H9 (cell line): ENCODE measurements around the gene OFD1. TPM values are rescaled to one million over a fixed set of nuclear protein-coding genes. Genes with fewer than 3 reads are reported as not detected.

ENCODE experiments used
- DNase-seq: peaks from one replicate; pipeline ENCODE4 v3.0.0-alpha.2; 2017
- H2AFZ ChIP-seq: one replicate; pipeline ENCODE4 v1.6.1; 2013; ENCODE audit warnings: mild to moderate bottlenecking, low read length, control low read depth, moderate library complexity
- H2AK5ac ChIP-seq: 2 replicates; pipeline ENCODE4 v1.6.1; 2013; ENCODE audit warnings: low read length, control low read depth, mixed read lengths; ENCODE audit not compliant: insufficient read length
- H2BK120ac ChIP-seq: one replicate; pipeline ENCODE4 v1.6.1; 2013; ENCODE audit warnings: low read depth, mild to moderate bottlenecking, low read length, control low read depth, inconsistent platforms; ENCODE audit not compliant: poor library complexity, severe bottlenecking
- H2BK12ac ChIP-seq: 2 replicates; pipeline ENCODE4 v1.6.1; 2013; ENCODE audit warnings: low read length, control low read depth, mixed read lengths, low read depth; ENCODE audit not compliant: insufficient read length
- H2BK15ac ChIP-seq: 2 replicates; pipeline ENCODE4 v1.6.1; 2013; ENCODE audit warnings: low read depth, low read length, control low read depth
- H2BK20ac ChIP-seq: one replicate; pipeline ENCODE4 v1.6.1; 2013; ENCODE audit warnings: low read depth, mild to moderate bottlenecking, low read length, control low read depth, inconsistent platforms; ENCODE audit not compliant: poor library complexity, severe bottlenecking
- H2BK5ac ChIP-seq: 2 replicates; pipeline ENCODE4 v1.6.1; 2013; ENCODE audit warnings: low read length, control low read depth, mixed read lengths; ENCODE audit not compliant: insufficient read length
- H3K14ac ChIP-seq: 2 replicates; pipeline ENCODE4 v1.6.1; 2013; ENCODE audit warnings: low read length, control low read depth; ENCODE audit not compliant: insufficient read depth
- H3K18ac ChIP-seq: 2 replicates; pipeline ENCODE4 v1.6.1; 2013; ENCODE audit warnings: low read depth, mild to moderate bottlenecking, mixed read lengths, low read length, control low read depth; ENCODE audit not compliant: insufficient read length
- H3K23ac ChIP-seq: 2 replicates; pipeline ENCODE4 v1.6.1; 2013; ENCODE audit warnings: low read length, control low read depth, mixed read lengths, low read depth; ENCODE audit not compliant: insufficient read length
- H3K23me2 ChIP-seq: 2 replicates; pipeline ENCODE4 v1.6.1; 2013; ENCODE audit warnings: low read depth, mild to moderate bottlenecking, mixed read lengths, low read length, control low read depth; ENCODE audit not compliant: insufficient read length, poor library complexity, severe bottlenecking
- H3K27ac ChIP-seq: 2 replicates; pipeline ENCODE4 v1.5.1; 2013; ENCODE audit warnings: low read length, control low read depth, mixed read lengths, low read depth; ENCODE audit not compliant: insufficient read length
- H3K27me3 ChIP-seq: 2 replicates; pipeline ENCODE4 v1.6.1; 2013; ENCODE audit warnings: low read length, control low read depth, inconsistent platforms; ENCODE audit not compliant: insufficient read depth
- H3K4ac ChIP-seq: 2 replicates; pipeline ENCODE4 v1.6.1; 2013; ENCODE audit warnings: low read depth, mild to moderate bottlenecking, control low read depth, inconsistent platforms, low read length, moderate library complexity
- H3K4me1 ChIP-seq: 2 replicates; pipeline ENCODE4 v1.6.1; 2013; ENCODE audit warnings: low read length, control low read depth, inconsistent platforms; ENCODE audit not compliant: insufficient read depth
- H3K4me2 ChIP-seq: 2 replicates; pipeline ENCODE4 v1.6.1; 2013; ENCODE audit warnings: low read length, control low read depth, mixed read lengths; ENCODE audit not compliant: insufficient read length, insufficient read depth
- H3K56ac ChIP-seq: 2 replicates; pipeline ENCODE4 v1.6.1; 2013; ENCODE audit warnings: low read depth, mild to moderate bottlenecking, mixed read lengths, low read length, control low read depth; ENCODE audit not compliant: insufficient read length
- H3K79me1 ChIP-seq: 2 replicates; pipeline ENCODE4 v1.6.1; 2013; ENCODE audit warnings: low read depth, mild to moderate bottlenecking, moderate library complexity, low read length, control low read depth, inconsistent platforms; ENCODE audit not compliant: insufficient read depth, poor library complexity, severe bottlenecking
- H3K79me2 ChIP-seq: 2 replicates; pipeline ENCODE4 v1.6.1; 2013; ENCODE audit warnings: low read length, control low read depth, inconsistent platforms; ENCODE audit not compliant: insufficient read depth
- H3K9ac ChIP-seq: 2 replicates; pipeline ENCODE4 v1.6.1; 2013; ENCODE audit warnings: low read length, control low read depth, mixed read lengths; ENCODE audit not compliant: insufficient read length; ENCODE audit errors: extremely low read depth
- H3K9me3 ChIP-seq: one replicate; pipeline ENCODE4 v1.6.1; 2013; ENCODE audit warnings: low read depth, low read length, inconsistent platforms; ENCODE audit not compliant: control insufficient read depth
- H3T11ph ChIP-seq: one replicate; pipeline ENCODE4 v1.6.1; 2013; ENCODE audit warnings: mild to moderate bottlenecking, low read length, control low read depth, inconsistent platforms
- H4K20me1 ChIP-seq: one replicate; pipeline ENCODE4 v1.6.1; 2013; ENCODE audit not compliant: control insufficient read depth, insufficient read length, insufficient read depth
- H4K5ac ChIP-seq: 2 replicates; pipeline ENCODE4 v1.6.1; 2013; ENCODE audit warnings: low read depth, mild to moderate bottlenecking, mixed read lengths, low read length, control low read depth; ENCODE audit not compliant: insufficient read length
- H4K8ac ChIP-seq: replicated peaks from 2 replicates; pipeline ENCODE4 v1.6.1; 2013; ENCODE audit warnings: low read length, control low read depth, mixed read lengths, low read depth; ENCODE audit not compliant: insufficient read length
- H4K91ac ChIP-seq: 2 replicates; pipeline ENCODE4 v1.6.1; 2013; ENCODE audit warnings: low read depth, mild to moderate bottlenecking, moderate library complexity, mixed read lengths, low read length, control low read depth; ENCODE audit not compliant: insufficient read length
- H3K27ac Mint-ChIP-seq, 3 experiments: 2 replicates in 2 of 3; 3 replicates in 1 of 3; pipeline ENCODE4 v1.8.0; 2020 to 2021; ENCODE audit warnings: mixed read lengths in 3 of 3, mild to moderate bottlenecking in 1 of 3, moderate library complexity in 1 of 3
- H3K27me3 Mint-ChIP-seq: 2 replicates; pipeline ENCODE4 v1.8.0; 2021; ENCODE audit warnings: low read depth, mild to moderate bottlenecking, moderate library complexity, mixed read lengths
- H3K36me3 Mint-ChIP-seq, 3 experiments: 2 replicates in 2 of 3; 3 replicates in 1 of 3; pipeline ENCODE4 v1.8.0; 2020 to 2021; ENCODE audit warnings: low read depth in 3 of 3, mixed read lengths in 3 of 3; ENCODE audit not compliant: insufficient read depth in 1 of 3
- H3K4me1 Mint-ChIP-seq, 2 experiments: 2 replicates each; pipeline ENCODE4 v1.8.0; 2020; ENCODE audit warnings: mixed read lengths in 2 of 2
- H3K4me3 Mint-ChIP-seq, 2 experiments: 2 replicates in 1 of 2; 3 replicates in 1 of 2; pipeline ENCODE4 v1.8.0; 2020 to 2021; ENCODE audit warnings: mild to moderate bottlenecking in 2 of 2, mixed read lengths in 2 of 2, moderate library complexity in 1 of 2
- H3K9me3 Mint-ChIP-seq, 2 experiments: 2 replicates in 1 of 2; 3 replicates in 1 of 2; pipeline ENCODE4 v1.8.0; 2020; ENCODE audit warnings: mild to moderate bottlenecking in 2 of 2, mixed read lengths in 2 of 2, moderate library complexity in 1 of 2
- WGBS: extraction: QIAGEN DNeasy Blood & Tissue Kit; methylation state at CpG from one replicate; pipeline ENCODE4 v1.1.7; 2013; ENCODE audit warnings: missing lambda C conversion rate, low lambda C conversion rate, mixed read lengths; ENCODE audit not compliant: insufficient read length; ENCODE audit errors: extremely low coverage; 5-methylcytosine and 5-hydroxymethylcytosine counted together
- total RNA-seq: library from RNA; stranded (reverse); gene quantifications from 2 replicates; pipeline ENCODE4 v1.2.1, GENCODE V29; 2021
- TF ChIP-seq, protein P1 (sequence below): fragments of 200-600 bp; sonication (generic); conservative IDR thresholded peaks from 3 replicates; pipeline ENCODE4 v1.8.0; 2021; ENCODE audit warnings: antibody characterized with exemption, mild to moderate bottlenecking

Gene OFD1
- total RNA-seq, 1 experiment from 2014 or later: 36.0 TPM

DNA sequence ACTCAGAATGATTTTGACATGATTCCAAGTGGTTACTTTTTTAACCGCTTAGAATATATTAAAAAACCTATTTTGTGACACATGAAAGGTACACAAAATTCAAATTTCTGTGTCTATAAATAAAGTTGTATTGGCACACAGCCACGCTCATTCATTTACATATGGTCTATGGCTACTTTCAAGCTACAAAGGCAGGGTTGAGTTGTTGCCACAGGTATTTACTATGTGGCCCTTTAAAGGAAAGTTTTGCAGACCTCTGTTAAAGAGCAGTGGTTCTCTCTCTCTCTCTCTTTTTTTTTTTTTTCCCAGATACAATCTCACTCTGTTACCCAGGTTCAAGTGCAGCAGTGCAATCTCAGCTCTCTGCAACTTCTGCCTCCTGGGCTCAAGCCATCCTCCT, 59.3 kb downstream of the OFD1 start:
- 0 out of 2 replicates have a peak, but pooled peaks cover 2% of the 10 kb centered on the region for H3K79me2 ChIP-seq

More for the DNA sequence above, 59.3 kb downstream of the OFD1 start:
- Mint-ChIP-seq H3K4me1 (peaks cover 19 to 27% of the 10 kb centered on the region in 2 experiments), H3K36me3 (peaks cover 8 to 9% (median 9%) of the 10 kb centered on the region in 3 experiments), H3K27me3 (no peaks in the 10 kb centered on the region), H3K9me3 (peaks cover 19 to 44% of the 10 kb centered on the region in 2 experiments), H3K27ac (peak overlapping the region in 2 of 3 experiments; percentile 41 to 84; a peak in 2 of 7 replicates), H3K4me3 (no peak overlapping the region)
- H3K4ac ChIP-seq: no peak overlapping the region
- H2BK5ac ChIP-seq: no peak overlapping the region
- no peak overlapping the region for H3K23ac ChIP-seq
- no peak overlapping the region for H4K91ac ChIP-seq
- H3K23me2 ChIP-seq: no peaks in the 10 kb centered on the region
- no peak overlapping the region for H3K9ac ChIP-seq
- no peak overlapping the region for H3K4me2 ChIP-seq
- no peak overlapping the region for H2BK15ac ChIP-seq
- H3K56ac ChIP-seq: no peak overlapping the region
- H3K27me3 ChIP-seq: no peaks in the 10 kb centered on the region
- H3K79me1 ChIP-seq: no peaks in the 10 kb centered on the region
- WGBS: no CpG with 5 or more reads among the region's 2 CpGs
- TF ChIP-seq, protein P1, sequence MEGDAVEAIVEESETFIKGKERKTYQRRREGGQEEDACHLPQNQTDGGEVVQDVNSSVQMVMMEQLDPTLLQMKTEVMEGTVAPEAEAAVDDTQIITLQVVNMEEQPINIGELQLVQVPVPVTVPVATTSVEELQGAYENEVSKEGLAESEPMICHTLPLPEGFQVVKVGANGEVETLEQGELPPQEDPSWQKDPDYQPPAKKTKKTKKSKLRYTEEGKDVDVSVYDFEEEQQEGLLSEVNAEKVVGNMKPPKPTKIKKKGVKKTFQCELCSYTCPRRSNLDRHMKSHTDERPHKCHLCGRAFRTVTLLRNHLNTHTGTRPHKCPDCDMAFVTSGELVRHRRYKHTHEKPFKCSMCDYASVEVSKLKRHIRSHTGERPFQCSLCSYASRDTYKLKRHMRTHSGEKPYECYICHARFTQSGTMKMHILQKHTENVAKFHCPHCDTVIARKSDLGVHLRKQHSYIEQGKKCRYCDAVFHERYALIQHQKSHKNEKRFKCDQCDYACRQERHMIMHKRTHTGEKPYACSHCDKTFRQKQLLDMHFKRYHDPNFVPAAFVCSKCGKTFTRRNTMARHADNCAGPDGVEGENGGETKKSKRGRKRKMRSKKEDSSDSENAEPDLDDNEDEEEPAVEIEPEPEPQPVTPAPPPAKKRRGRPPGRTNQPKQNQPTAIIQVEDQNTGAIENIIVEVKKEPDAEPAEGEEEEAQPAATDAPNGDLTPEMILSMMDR: no peak
- H2BK12ac ChIP-seq: no peak overlapping the region
- H3K4me1 ChIP-seq: no peaks in the 10 kb centered on the region; the same call in 1 of the 2 replicates
- H2BK20ac ChIP-seq: no peak overlapping the region
- no peaks in the 10 kb centered on the region for H4K20me1 ChIP-seq
- H4K5ac ChIP-seq: no peak overlapping the region
- H2BK120ac ChIP-seq: no peak overlapping the region
- H3K27ac ChIP-seq: no peak overlapping the region
- no peak for DNase-seq
- H3K9me3 ChIP-seq: no peaks in the 10 kb centered on the region
- no peak overlapping the region for H4K8ac ChIP-seq
- no peak overlapping the region for H2AFZ ChIP-seq
- H2AK5ac ChIP-seq: no peak overlapping the region
- no peak overlapping the region for H3K18ac ChIP-seq
- H3T11ph ChIP-seq: no peak overlapping the region
- H3K14ac ChIP-seq: no peak overlapping the region
